ENCODE measurements around the gene LRRC14B. TPM values are rescaled to one million over a fixed set of nuclear protein-coding genes. Genes with fewer than 3 reads are reported as not detected.
A peak's percentile ranks its signal among the peaks of the same experiment; 100 is the strongest.
"Not testable (repeated sequence)": the region's sequence is repeated elsewhere in the genome, so short reads cannot be mapped to it uniquely, and the experiment has no call there.

The LRRC14B gene
- total RNA-seq, 2 donors from 2014 or later = not detected

- not testable (repeated sequence) for H3K27me3 ChIP-seq (replicated peaks; ENCODE audit: insufficient read depth); H3K9me3 ChIP-seq; H3K36me3 ChIP-seq
- TF ChIP-seq CTCF (IDR thresholded peaks at IDR 0.05) = peak; percentile 22
- DNase-seq (ENCODE audit: low spot score) (peak; percentile 84), ATAC-seq (ENCODE audit: insufficient number of reproducible peaks, low FRiP score, low read depth) (peak; percentile 94)
- peaks cover 3 to 35% of the 10 kb centered on the region in 2 donors for H3K4me1 ChIP-seq (ENCODE audit: control insufficient read depth in 1 of 2, low read depth in 2 of 2)
- peak within 1 kb of the TSS; percentile 99 for H3K4me3 ChIP-seq
- H3K27ac ChIP-seq = peak within 1 kb of the TSS; percentile 75 to 86
Measured at GRCh38 chr5:217494-218456, 26.5 kb downstream of the LRRC14B start, which contains the start of the genes CCDC127 and SDHA. TSS of gene CCDC127 (minus strand) at chr5:218153. CDS start at chr5:216849, 1,304 bp downstream. TSS of gene SDHA (plus strand) at chr5:218320. CDS start at chr5:218356, 36 bp downstream.

- Histone ChIP-seq H3K27ac (peak overlapping the region; percentile 75 to 86), H3K4me3 (peak overlapping the region; percentile 99), H3K4me1 (ENCODE audit: control insufficient read depth in 1 of 2, low read depth in 2 of 2) (peaks cover 9 to 42% of the 10 kb centered on the region in 2 donors), H3K36me3 (no peaks in the 10 kb centered on the region), H3K9me3 (no peaks in the 10 kb centered on the region), H3K27me3 (replicated peaks; ENCODE audit: insufficient read depth) (no peaks in the 10 kb centered on the region)
- TF ChIP-seq CTCF (IDR thresholded peaks at IDR 0.05) = no peak
- ATAC-seq (ENCODE audit: insufficient number of reproducible peaks, low FRiP score, low read depth) (no peak), DNase-seq (ENCODE audit: low spot score) (no peak)
Measured at GRCh38 chr5:218457-219291, 27.4 kb downstream of the LRRC14B start.

GRCh38 chr5:219460-219863 is 28.2 kb downstream of the LRRC14B start:
- TF ChIP-seq CTCF (IDR thresholded peaks at IDR 0.05) = no peak
- ATAC-seq (ENCODE audit: insufficient number of reproducible peaks, low FRiP score, low read depth) (no peak), DNase-seq (ENCODE audit: low spot score) (no peak)
- Histone ChIP-seq H3K4me1 (ENCODE audit: control insufficient read depth in 1 of 2, low read depth in 2 of 2) (peaks cover 9 to 42% of the 10 kb centered on the region in 2 donors), H3K36me3 (peaks cover 5% of the 10 kb centered on the region), H3K9me3 (no peaks in the 10 kb centered on the region), H3K4me3 (peak overlapping the region; percentile 99), H3K27ac (peak overlapping the region in 1 of 2 donors; percentile 86), H3K27me3 (replicated peaks; ENCODE audit: insufficient read depth) (no peaks in the 10 kb centered on the region)

- Histone ChIP-seq H3K4me3 (peak overlapping the region; percentile 99), H3K27me3 (replicated peaks; ENCODE audit: insufficient read depth) (no peaks in the 10 kb centered on the region), H3K9me3 (no peaks in the 10 kb centered on the region), H3K36me3 (peaks cover 10% of the 10 kb centered on the region), H3K27ac (no peak overlapping the region), H3K4me1 (ENCODE audit: control insufficient read depth in 1 of 2, low read depth in 2 of 2) (peaks cover 9 to 42% of the 10 kb centered on the region in 2 donors)
- ATAC-seq (ENCODE audit: insufficient number of reproducible peaks, low FRiP score, low read depth) (no peak), DNase-seq (ENCODE audit: low spot score) (no peak)
- no peak for TF ChIP-seq CTCF (IDR thresholded peaks at IDR 0.05)
Measured at GRCh38 chr5:219991-220390, 28.7 kb downstream of the LRRC14B start.

GRCh38 chr5:222951-223715 is 31.8 kb downstream of the LRRC14B start:
- not testable (repeated sequence) for H3K9me3 ChIP-seq; H3K27ac ChIP-seq; DNase-seq (ENCODE audit: low spot score); ATAC-seq (ENCODE audit: insufficient number of reproducible peaks, low FRiP score, low read depth); H3K27me3 ChIP-seq (replicated peaks; ENCODE audit: insufficient read depth); H3K4me3 ChIP-seq
- Histone ChIP-seq H3K36me3 (peaks cover 38% of the 10 kb centered on the region), H3K4me1 (ENCODE audit: control insufficient read depth in 1 of 2, low read depth in 2 of 2) (peaks cover 9 to 36% of the 10 kb centered on the region in 2 donors)

All from thoracic aorta (tissue), 2 donors.